HG03097 (cell line): ENCODE data around the gene PCDHGA10.
"Not testable (repeated sequence)": the region's sequence is repeated elsewhere in the genome, so short reads cannot be mapped to it uniquely, and the experiment has no call there.

ENCODE experiments used
- ATAC-seq: cut with Tn5 transposase; IDR thresholded peaks from one replicate; pipeline ENCODE4 v1.9.1; 2021; ENCODE audit not compliant: unreplicated experiment, low FRiP score

The PCDHGA10 gene

DNA sequence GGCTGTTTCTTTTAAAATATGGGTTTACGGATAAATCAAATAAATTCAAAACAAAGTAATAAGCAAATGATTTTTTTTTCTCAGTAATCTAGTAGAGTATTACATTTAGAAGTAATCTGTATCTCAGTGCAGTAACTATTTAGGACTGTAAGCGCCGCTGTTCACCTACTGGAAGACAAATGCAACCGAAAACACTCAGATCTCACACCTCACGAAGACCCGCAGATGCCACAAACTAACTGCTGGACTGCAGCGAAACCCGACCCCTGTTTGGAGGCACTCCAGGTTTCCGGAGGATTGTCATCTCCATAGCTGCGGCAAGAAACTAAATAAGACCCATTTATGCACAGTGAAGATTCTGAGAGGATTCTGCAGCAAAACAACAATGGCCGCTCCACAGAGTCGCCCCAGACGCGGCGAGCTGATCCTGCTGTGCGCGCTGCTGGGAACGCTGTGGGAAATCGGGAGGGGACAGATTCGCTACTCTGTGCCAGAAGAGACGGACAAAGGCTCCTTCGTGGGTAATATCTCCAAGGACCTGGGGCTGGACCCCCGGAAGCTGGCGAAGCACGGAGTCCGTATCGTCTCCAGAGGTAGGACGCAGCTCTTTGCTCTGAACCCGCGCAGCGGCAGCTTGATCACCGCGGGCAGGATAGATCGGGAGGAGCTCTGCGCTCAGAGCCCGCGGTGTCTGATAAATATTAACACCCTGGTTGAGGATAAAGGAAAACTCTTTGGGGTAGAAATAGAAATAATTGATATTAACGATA is 20.2 kb upstream of the PCDHGA10 start, which contains the start of gene PCDHGA8:
Gene PCDHGA8 (plus strand): TSS at position 205 of the 770 bp plus-strand sequence. CDS start 181 bp downstream, at position 386.
- no peak for ATAC-seq

DNA sequence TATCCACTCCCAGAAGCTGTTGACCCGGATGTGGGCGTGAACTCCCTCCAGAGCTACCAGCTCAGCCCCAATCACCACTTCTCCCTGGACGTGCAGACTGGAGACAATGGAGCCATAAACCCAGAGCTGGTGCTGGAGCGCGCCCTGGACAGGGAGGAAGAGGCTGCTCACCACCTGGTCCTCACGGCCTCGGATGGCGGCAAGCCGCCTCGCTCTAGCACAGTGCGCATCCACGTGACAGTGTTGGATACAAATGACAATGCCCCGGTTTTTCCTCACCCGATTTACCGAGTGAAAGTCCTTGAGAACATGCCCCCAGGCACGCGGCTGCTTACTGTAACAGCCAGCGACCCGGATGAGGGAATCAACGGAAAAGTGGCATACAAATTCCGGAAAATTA is 19.5 kb upstream of the PCDHGA10 start:
- no peak for ATAC-seq

DNA sequence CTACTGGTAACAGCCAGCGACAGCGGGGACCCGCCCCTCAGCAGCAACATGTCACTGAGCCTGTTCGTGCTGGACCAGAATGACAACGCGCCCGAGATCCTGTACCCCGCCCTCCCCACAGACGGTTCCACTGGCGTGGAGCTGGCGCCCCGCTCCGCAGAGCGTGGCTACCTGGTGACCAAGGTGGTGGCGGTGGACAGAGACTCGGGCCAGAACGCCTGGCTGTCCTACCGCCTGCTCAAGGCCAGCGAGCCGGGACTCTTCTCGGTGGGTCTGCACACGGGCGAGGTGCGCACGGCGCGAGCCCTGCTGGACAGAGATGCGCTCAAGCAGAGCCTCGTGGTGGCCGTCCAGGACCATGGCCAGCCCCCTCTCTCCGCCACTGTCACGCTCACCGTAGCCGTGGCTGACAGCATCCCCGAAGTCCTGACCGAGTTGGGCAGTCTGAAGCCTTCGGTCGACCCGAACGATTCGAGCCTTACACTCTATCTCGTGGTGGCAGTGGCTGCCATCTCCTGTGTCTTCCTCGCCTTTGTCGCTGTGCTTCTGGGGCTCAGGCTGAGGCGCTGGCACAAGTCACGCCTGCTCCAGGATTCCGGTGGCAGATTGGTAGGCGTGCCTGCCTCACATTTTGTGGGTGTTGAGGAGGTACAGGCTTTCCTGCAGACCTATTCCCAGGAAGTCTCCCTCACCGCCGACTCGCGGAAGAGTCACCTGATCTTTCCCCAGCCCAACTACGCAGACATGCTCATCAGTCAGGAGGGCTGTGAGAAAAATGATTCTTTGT is 18.2 kb upstream of the PCDHGA10 start:
- ATAC-seq = not testable (repeated sequence)

DNA sequence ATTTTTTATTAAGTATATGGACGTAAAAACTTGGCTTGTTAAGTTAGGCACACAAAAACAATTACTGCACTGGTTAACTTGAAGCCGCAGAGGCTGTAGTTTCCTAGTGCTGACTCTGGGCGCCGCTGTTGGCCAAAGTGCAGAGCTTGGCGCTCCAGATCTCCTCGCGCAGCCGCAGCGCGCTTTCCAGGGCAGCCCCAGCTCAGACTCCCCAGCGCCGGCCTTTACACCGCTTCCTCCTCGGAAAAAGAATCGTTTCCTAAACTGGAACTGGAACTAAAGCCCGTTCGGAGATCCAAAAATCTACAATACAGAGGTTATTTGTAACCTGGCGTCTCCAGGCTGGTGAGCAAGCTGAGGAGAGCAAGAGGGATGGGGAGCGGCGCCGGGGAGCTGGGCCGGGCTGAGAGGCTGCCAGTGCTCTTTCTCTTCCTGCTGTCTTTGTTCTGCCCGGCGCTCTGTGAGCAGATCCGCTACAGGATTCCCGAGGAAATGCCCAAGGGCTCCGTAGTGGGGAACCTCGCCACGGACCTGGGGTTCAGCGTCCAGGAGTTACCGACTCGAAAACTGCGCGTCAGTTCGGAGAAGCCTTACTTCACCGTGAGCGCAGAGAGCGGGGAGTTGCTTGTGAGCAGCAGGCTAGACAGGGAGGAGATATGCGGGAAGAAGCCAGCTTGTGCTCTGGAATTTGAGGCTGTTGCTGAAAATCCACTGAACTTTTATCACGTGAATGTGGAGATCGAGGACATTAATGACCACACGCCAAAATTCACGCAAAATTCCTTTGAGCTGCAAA is 14.8 kb upstream of the PCDHGA10 start, which contains the start of gene PCDHGB5:
Gene PCDHGB5 (plus strand): TSS at position 192 of the 796 bp plus-strand sequence. CDS start 181 bp downstream, at position 373.
- not testable (repeated sequence) for ATAC-seq

DNA sequence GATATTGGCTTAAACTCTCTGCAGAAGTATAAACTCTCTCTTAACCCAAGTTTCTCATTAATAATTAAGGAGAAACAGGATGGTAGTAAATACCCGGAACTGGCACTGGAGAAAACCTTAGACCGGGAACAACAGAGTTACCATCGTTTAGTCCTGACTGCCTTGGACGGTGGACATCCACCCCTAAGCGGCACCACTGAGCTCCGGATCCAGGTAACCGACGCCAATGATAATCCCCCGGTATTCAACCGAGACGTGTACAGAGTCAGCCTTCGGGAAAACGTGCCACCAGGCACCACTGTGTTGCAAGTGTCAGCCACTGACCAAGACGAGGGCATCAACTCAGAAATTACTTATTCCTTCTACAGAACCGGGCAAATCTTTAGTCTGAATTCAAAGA is 14.2 kb upstream of the PCDHGA10 start:
- no peak for ATAC-seq

DNA sequence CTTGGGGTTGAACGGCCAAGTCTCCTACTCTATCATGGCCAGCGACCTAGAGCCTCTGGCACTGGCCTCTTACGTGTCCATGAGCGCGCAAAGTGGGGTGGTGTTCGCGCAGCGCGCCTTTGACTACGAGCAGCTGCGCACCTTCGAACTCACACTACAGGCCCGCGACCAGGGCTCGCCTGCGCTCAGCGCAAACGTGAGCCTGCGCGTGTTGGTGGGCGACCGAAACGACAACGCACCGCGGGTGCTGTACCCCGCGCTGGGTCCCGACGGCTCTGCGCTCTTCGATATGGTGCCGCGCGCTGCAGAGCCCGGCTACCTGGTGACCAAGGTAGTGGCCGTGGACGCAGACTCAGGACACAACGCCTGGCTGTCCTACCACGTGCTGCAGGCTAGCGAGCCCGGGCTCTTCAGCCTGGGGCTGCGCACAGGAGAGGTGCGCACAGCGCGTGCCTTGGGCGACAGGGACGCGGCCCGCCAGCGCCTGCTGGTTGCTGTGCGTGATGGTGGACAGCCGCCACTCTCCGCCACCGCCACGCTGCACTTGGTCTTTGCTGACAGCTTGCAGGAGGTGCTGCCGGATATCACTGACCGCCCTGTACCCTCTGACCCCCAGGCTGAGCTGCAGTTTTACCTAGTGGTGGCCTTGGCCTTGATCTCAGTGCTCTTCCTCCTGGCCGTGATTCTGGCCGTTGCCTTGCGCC is 13.1 kb upstream of the PCDHGA10 start:
- ATAC-seq = no peak

DNA sequence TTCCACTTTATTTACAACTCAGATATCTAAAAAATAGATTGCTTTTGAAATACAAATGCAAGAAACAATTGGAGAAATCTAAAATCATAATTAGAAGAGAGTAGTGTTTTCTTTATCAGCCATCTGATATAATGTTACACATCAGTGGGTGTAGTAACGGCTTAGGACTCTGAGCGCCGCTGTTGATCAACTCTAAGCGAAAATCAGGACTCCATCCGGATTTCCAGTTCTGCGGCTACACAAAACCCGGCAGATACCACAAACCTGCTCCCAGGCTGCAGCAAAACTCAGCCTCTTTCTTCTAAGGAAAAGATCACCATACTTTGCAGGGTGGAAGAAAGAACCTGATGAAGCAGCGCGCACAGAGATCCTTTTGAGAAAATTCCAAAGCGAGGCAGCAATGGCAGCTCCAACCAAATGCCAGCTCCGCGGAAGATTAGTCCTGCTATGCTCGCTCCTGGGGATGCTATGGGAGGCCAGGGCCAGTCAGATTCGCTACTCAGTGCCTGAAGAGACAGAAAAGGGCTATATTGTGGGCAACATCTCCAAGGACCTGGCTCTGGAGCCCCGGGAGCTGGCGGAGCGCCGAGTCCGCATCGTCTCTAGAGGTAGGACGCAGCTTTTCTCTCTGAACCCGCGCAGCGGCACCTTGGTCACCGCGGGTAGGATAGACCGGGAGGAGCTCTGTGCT is 10.1 kb upstream of the PCDHGA10 start, which contains the start of gene PCDHGA9:
Gene PCDHGA9 (plus strand): TSS at position 226 of the 691 bp plus-strand sequence. CDS start 175 bp downstream, at position 401.
- no peak for ATAC-seq

DNA sequence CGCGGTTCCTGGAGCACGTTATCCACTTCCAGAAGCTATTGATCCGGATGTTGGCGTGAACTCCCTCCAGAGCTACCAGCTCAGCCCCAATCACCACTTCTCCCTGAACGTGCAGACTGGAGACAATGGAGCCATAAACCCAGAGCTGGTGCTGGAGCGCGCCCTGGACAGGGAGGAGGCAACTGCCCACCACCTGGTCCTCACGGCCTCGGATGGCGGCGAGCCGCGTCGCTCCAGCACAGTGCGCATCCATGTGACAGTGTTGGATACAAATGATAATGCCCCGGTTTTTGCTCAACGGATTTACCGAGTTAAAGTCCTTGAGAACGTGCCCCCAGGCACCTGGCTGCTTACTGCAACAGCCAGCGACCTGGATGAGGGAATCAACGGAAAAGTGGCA is 9.4 kb upstream of the PCDHGA10 start:
- ATAC-seq = no peak

DNA sequence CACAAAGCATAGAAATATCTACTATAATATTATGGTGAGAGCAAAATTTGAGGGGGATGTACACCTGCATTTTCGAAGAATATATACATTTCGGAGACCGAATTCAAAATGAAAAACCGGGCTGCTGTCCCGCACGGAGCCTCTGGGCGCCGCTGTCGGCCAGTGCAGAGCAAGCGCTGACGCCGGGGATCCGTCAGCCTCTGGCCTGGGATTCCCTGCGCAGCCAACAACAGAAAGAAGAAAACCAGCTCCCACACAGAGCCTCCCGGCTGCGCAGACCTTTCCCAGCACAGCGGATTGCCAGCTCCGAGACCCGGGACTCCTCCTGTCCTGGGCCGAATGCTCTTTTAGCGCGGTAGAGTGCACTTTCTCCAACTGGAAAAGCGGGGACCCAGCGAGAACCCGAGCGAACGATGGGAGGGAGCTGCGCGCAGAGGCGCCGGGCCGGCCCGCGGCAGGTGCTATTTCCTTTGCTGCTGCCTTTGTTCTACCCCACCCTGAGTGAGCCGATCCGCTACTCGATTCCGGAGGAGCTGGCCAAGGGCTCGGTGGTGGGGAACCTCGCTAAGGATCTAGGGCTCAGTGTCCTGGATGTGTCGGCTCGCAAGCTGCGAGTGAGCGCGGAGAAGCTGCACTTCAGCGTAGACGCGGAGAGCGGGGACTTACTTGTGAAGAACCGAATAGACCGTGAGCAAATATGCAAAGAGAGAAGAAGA is 4.8 kb upstream of the PCDHGA10 start, which contains the start of gene PCDHGB6:
Gene PCDHGB6 (plus strand): TSS at position 232 of the 716 bp plus-strand sequence. CDS start 182 bp downstream, at position 414.
- ATAC-seq = not testable (repeated sequence)

DNA sequence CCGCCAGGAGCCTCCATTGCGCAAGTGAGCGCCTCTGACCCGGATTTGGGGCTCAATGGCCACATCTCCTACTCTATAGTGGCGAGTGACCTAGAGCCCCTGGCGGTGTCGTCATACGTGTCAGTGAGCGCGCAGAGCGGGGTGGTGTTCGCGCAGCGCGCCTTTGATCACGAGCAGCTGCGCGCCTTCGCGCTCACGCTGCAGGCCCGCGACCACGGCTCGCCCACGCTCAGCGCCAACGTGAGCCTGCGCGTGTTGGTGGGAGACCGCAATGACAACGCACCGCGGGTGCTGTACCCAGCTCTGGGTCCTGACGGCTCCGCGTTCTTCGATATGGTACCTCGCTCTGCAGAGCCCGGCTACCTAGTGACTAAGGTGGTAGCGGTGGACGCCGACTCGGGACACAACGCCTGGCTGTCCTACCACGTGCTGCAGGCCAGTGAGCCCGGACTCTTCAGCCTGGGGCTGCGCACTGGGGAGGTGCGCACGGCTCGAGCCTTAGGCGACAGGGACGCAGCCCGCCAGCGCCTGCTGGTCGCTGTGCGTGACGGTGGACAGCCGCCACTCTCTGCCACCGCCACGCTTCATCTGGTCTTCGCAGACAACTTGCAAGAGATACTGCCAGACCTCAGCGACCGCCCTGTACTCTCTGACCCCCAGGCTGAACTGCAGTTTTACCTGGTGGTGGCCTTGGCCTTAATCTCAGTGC is 3.0 kb upstream of the PCDHGA10 start:
- ATAC-seq = no peak

DNA sequence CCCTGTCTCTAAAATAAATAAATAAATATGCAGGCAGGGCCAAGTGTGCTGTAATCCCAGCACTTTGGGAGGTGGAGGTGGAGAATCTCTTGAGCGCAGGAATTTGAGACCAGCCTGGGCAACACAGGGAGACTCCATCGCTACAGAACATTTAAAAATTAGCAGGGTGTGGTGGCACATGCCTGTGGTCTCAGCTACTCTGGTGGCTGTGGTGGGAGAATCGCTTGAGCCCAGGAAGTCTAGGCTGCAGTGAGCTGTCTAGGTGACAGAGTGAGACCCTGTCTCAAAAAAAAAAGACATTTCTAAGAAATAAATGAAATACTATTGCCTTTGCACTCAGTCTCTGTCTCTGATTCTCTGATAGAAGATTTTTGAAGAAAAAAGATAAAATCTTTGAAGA is 1.2 kb upstream of the PCDHGA10 start:
- ATAC-seq = no peak

DNA sequence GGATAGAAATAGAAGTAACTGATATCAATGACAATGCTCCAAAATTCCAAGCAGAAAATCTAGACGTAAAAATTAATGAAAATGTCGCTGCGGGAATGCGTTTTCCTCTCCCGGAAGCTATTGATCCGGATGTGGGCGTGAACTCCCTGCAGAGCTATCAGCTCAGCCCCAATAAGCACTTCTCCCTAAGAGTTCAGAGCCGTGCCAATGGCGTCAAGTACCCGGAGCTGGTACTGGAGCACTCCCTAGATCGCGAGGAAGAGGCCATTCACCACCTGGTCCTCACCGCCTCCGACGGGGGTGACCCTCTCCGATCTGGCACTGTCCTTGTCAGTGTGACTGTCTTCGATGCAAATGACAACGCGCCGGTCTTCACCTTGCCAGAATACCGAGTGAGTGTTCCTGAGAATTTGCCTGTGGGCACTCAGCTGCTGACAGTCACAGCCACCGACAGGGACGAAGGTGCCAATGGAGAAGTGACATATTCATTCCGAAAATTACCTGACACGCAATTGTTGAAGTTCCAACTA is 818 bp downstream of the PCDHGA10 start:
- ATAC-seq = no peak

DNA sequence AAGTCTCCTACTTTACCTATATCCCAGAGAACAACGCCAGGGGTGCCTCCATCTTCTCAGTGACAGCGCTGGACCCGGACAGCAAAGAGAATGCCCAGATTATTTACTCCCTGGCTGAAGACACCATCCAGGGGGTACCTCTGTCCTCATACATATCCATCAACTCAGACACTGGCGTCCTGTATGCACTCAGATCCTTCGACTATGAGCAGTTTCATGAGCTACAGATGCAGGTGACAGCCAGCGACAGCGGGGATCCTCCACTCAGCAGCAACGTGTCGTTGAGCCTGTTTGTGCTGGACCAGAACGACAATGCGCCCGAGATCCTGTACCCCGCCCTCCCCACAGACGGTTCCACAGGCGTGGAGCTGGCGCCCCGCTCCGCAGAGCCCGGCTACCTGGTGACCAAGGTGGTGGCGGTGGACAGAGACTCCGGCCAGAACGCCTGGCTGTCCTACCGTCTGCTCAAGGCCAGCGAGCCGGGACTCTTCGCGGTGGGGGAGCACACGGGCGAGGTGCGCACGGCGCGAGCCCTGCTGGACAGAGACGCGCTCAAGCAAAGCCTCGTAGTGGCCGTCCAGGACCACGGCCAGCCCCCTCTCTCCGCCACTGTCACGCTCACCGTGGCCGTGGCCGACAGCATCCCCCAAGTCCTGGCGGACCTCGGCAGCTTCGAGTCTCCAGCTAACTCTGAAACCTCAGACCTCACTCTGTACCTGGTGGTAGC is 1.9 kb downstream of the PCDHGA10 start:
- not testable (repeated sequence) for ATAC-seq

DNA sequence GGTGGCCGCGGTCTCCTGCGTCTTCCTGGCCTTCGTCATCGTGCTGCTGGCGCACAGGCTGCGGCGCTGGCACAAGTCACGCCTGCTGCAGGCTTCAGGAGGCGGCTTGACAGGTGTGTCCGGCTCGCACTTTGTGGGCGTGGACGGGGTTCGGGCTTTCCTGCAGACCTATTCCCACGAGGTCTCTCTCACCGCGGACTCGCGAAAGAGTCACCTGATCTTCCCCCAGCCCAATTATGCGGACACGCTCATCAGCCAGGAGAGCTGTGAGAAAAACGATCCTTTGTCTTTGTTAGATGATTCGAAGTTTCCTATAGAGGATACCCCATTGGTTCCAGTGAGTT is 2.5 kb downstream of the PCDHGA10 start:
- ATAC-seq = not testable (repeated sequence)

DNA sequence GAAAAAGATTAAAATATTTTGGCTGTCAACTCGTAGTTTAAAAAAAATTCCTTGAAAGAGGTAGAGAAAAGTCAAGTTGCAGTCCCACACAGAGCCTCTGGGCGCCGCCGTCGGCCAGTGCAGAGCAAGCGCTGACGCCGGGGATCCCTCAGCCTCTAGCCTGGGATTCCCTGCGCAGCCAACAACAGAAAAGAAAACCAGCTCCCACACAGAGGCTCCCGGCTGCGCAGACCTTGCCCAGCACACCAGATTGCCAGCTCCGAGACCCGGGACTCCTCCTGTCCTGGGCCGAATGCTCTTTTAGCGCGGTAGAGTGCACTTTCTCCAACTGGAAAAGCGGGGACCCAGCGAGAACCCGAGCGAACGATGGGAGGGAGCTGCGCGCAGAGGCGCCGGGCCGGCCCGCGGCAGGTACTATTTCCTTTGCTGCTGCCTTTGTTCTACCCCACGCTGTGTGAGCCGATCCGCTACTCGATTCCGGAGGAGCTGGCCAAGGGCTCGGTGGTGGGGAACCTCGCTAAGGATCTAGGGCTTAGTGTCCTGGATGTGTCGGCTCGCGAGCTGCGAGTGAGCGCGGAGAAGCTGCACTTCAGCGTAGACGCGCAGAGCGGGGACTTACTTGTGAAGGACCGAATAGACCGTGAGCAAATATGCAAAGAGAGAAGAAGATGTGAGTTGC is 4.8 kb downstream of the PCDHGA10 start, which contains the start of gene PCDHGB7:
Gene PCDHGB7 (plus strand): TSS at position 184 of the 679 bp plus-strand sequence. CDS start 183 bp downstream, at position 367.
- ATAC-seq = peak; percentile 70

DNA sequence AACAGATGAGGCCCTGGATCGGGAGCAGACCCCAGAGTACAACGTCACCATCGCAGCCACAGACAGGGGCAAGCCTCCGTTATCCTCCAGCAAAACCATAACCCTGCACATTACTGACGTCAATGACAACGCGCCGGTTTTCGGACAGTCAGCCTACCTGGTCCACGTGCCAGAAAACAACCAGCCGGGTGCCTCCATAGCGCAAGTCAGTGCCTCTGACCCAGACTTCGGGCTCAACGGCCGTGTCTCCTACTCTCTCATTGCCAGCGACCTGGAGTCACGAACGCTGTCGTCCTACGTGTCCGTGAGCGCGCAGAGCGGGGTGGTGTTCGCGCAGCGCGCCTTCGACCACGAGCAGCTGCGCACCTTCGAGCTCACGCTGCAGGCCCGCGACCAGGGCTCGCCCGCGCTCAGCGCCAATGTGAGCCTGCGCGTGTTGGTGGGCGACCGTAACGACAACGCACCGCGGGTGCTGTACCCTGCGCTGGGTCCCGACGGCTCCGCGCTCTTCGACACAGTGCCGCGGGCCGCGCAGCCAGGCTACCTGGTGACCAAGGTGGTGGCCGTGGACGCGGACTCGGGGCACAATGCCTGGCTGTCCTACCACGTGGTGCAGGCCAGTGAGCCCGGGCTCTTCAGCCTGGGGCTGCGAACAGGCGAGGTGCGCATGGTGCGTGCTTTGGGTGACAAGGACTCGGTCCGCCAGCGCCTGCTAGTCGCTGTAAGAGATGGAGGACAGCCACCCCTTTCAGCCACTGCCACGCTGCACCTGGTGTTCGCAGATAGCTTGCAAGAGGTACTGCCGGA is 6.5 kb downstream of the PCDHGA10 start:
- ATAC-seq = no peak
